ENCODE results near the gene OCA2.

Gene OCA2

GRCh38 chr15:28125673-28126651, 26.8 kb upstream of the OCA2 start:
- H3K79me2 ChIP-seq (ENCODE audit: low read length) = no peaks in the 10 kb centered on the region

GRCh38 chr15:28124841-28125240, 25.7 kb upstream of the OCA2 start:
- TF ChIP-seq EZH2 (optimal IDR thresholded peaks at IDR 0.05; ENCODE audit: low read depth, low read length) (no peak), EZH2phosphoT487 (IDR thresholded peaks at IDR 0.05; ENCODE audit: low read length) (no peak)
- Histone ChIP-seq H3K4me3 (ENCODE audit: low read length) (no peak overlapping the region), H3F3A (ENCODE audit: insufficient read depth, low read length) (no peaks in the 10 kb centered on the region), H3K4me1 (ENCODE audit: low read length) (no peaks in the 10 kb centered on the region), H4K20me1 (ENCODE audit: insufficient read depth, low read length) (no peaks in the 10 kb centered on the region), H3K79me2 (ENCODE audit: low read length) (no peaks in the 10 kb centered on the region), H3K27ac (ENCODE audit: low read length) (no peak overlapping the region), H3K36me3 (replicated peaks; ENCODE audit: insufficient read depth, low read length) (no peaks in the 10 kb centered on the region; the same call in 1 of the 2 replicates), H3K9ac (ENCODE audit: low read length) (no peak overlapping the region), H3K9me2 (replicated peaks; ENCODE audit: insufficient read depth, low read length) (no peaks in the 10 kb centered on the region), H3K4me2 (ENCODE audit: low read depth, low read length) (no peak overlapping the region), H3K9me3 (replicated peaks; ENCODE audit: insufficient read depth, low read length) (no peaks in the 10 kb centered on the region), H2AFZ (ENCODE audit: low read length) (no peak overlapping the region), H3K27me3 (replicated peaks; ENCODE audit: insufficient read depth, low read length) (no peaks in the 10 kb centered on the region)
- DNase-seq = no peak

More at GRCh38 chr15:28125673-28126651, 26.8 kb upstream of the OCA2 start:
- no peaks in the 10 kb centered on the region for H4K20me1 ChIP-seq (ENCODE audit: insufficient read depth, low read length)
- no peak overlapping the region for H3K9ac ChIP-seq (ENCODE audit: low read length)
- DNase-seq = peak; percentile 54
- no peak overlapping the region for H2AFZ ChIP-seq (ENCODE audit: low read length)
- no peaks in the 10 kb centered on the region for H3K4me1 ChIP-seq (ENCODE audit: low read length)
- no peak overlapping the region for H3K4me2 ChIP-seq (ENCODE audit: low read depth, low read length)
- H3K4me3 ChIP-seq (ENCODE audit: low read length) = no peak overlapping the region
- TF ChIP-seq EZH2 (optimal IDR thresholded peaks at IDR 0.05; ENCODE audit: low read depth, low read length) = no peak
- peak; percentile 61 for TF ChIP-seq CTCF (IDR thresholded peaks at IDR 0.05; ENCODE audit: low read length)
- H3F3A ChIP-seq (ENCODE audit: insufficient read depth, low read length) = no peaks in the 10 kb centered on the region
- no peaks in the 10 kb centered on the region; the same call in 1 of the 2 replicates for H3K36me3 ChIP-seq (replicated peaks; ENCODE audit: insufficient read depth, low read length)
- no peaks in the 10 kb centered on the region for H3K9me2 ChIP-seq (replicated peaks; ENCODE audit: insufficient read depth, low read length)
- no peak overlapping the region for H3K27ac ChIP-seq (ENCODE audit: low read length)
- no peaks in the 10 kb centered on the region for H3K9me3 ChIP-seq (replicated peaks; ENCODE audit: insufficient read depth, low read length)
- no peaks in the 10 kb centered on the region for H3K27me3 ChIP-seq (replicated peaks; ENCODE audit: insufficient read depth, low read length)

DNA sequence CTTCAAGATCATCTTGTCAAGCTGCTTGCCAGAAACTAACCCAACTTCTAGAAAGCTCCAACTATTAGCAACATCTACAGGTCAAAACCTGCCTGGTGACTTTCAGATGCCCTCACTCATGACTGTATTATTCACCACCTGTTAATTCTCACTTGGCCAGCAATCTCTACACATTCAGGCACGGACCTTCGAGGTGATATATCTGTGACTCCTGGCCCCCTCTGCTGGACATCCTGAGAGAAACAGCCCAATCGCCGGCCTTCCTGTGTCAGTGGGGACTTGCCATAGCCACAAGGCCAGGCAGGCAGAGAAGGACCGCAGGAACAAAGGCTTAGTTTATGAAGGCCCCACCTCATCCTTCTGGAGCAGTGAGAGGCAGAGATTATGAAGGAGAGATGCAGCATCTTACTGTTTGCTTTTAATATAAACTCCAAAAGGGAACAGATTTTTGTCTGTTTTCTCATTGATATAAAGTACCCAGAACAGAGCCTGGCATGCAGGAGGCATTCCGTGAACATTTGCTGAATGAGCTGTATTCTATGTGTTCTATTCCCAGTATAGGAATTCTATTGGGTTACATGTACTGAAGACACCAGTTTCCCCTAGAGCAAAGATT, 24.4 kb upstream of the OCA2 start:
- H3K9me2 ChIP-seq (replicated peaks; ENCODE audit: insufficient read depth, low read length) = no peaks in the 10 kb centered on the region
- H3K4me2 ChIP-seq (ENCODE audit: low read depth, low read length) = no peak overlapping the region
- H3K27me3 ChIP-seq (replicated peaks; ENCODE audit: insufficient read depth, low read length) = no peaks in the 10 kb centered on the region
- no peaks in the 10 kb centered on the region for H3K9me3 ChIP-seq (replicated peaks; ENCODE audit: insufficient read depth, low read length)
- peak; percentile 74 for DNase-seq
- H3K79me2 ChIP-seq (ENCODE audit: low read length) = no peaks in the 10 kb centered on the region
- no peaks in the 10 kb centered on the region for H3K4me1 ChIP-seq (ENCODE audit: low read length)
- TF ChIP-seq CTCF (IDR thresholded peaks at IDR 0.05; ENCODE audit: low read length) = peak; percentile 68
- no peak for TF ChIP-seq EZH2 (optimal IDR thresholded peaks at IDR 0.05; ENCODE audit: low read depth, low read length)
- TF ChIP-seq EZH2phosphoT487 (IDR thresholded peaks at IDR 0.05; ENCODE audit: low read length) = no peak
- H4K20me1 ChIP-seq (ENCODE audit: insufficient read depth, low read length) = no peaks in the 10 kb centered on the region
- no peaks in the 10 kb centered on the region for H3F3A ChIP-seq (ENCODE audit: insufficient read depth, low read length)
- H3K36me3 ChIP-seq (replicated peaks; ENCODE audit: insufficient read depth, low read length) = no peaks in the 10 kb centered on the region; the same call in 1 of the 2 replicates
- H2AFZ ChIP-seq (ENCODE audit: low read length) = no peak overlapping the region
- H3K4me3 ChIP-seq (ENCODE audit: low read length) = no peak overlapping the region
- no peak overlapping the region for H3K9ac ChIP-seq (ENCODE audit: low read length)
- no peak overlapping the region for H3K27ac ChIP-seq (ENCODE audit: low read length)
